GM12865 (cell line): ENCODE measurements around the gene HNRNPL.

Experiments
- DNase-seq: peaks from one replicate; pipeline ENCODE4 v3.0.0; 2010; ENCODE audit warnings: low read depth
- H3K4me3 ChIP-seq: 2 replicates; pipeline ENCODE4 v1.5.1; 2011; ENCODE audit warnings: mild to moderate bottlenecking, low read depth, low read length, control low read depth
- CTCF ChIP-seq: IDR thresholded peaks from 2 replicates; pipeline ENCODE4 v1.5.1; 2011; ENCODE audit warnings: low read length, control low read depth, low read depth, inconsistent platforms; ENCODE audit not compliant: insufficient read depth; ENCODE audit errors: missing control alignments

The HNRNPL gene

DNA sequence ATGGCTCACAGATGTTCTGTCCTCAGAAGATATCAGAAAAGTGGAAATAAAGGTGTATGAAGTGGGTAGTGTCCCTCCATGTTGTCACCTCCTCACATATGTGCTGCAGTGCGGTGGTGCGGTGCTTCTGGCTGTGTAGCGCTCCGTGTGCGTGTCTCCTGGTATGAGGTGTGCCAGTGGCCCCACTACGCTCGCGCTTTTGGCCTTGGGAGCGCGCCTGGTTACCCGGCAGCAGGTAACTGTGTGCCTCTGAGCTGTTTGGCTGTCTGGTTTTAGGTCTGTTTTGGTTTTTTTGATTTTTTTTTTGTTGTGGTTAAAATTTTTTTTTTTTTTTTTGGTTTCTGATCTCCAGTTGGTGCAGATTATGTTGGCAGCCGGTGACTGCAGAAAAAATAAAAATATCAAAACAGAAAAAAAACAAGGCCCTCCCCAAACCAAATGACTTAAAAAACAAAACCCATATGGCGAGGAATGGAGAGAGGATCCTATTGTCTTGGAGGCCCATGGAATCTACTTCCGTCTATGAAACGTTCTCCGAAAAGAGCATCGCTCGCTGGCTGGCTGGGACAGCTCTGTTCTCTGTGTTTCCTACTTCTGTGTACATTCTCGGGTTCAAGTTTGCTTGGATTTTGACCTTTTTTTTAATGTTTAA is 7.9 kb downstream of the HNRNPL start:
- no peak for DNase-seq
- no peak for TF ChIP-seq CTCF
- no peak overlapping the region for H3K4me3 ChIP-seq

GRCh38 chr19:38841180-38841766 is 8.5 kb downstream of the HNRNPL start:
- DNase-seq, result no peak
- TF ChIP-seq CTCF, result no peak
- no peak overlapping the region for H3K4me3 ChIP-seq

DNA sequence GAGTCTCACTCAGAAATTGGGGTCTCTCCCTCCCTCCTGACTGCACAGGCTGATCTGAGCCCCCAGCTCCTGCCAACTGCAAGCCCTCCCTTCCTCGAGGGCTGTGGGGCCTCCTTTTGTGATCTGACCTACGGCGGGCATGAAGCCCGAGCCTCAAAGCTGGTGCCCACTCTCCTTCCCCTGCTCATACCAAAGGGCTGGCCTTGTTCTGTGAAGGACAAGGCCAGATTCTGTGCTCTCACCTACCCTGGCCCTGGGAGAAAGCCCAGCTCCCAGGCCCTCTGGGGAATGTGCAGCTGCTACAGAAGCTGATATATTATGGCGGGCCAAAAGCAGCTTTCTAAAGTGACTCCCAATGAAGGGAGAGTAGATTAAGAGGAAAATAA is 9.2 kb downstream of the HNRNPL start:
- no peak for TF ChIP-seq CTCF
- no peak overlapping the region for H3K4me3 ChIP-seq
- DNase-seq, result no peak

DNA sequence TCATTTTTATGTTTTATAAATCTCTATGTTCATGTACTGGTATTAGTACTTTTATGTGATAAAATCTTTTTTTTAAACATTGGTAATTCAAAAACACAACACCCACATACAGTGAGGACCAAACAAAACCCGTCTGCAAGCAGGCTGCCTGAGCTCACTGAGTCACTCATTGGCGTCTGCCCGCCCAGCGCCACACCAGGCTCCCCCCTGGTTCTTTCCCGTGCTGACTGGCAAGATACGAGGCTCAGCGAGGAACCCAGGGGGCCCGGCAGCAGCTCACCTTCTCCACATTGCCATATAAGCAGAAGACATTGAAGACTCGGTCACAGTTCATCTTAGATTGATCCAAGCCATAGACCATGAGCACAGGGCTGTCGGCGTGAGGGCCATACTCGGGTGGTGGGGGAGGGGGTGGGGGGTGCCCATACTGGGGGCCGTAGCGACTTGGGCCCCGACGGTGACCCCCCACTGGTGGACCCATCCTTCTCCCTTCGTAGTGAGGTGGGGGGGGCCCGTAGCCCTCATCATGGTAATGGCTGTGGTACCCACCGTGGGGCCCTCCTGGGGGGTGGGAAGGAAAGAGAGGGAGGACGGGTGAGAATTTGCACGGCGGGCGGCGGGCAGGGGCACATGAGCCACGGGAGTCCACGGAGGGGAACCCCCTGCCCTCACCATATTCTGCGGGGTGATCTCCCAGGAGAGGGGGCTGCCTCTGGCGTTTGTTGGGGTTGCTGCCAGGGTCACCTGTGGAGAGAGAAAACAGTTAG is 9.8 kb downstream of the HNRNPL start:
- no peak for TF ChIP-seq CTCF

GRCh38 chr19:38838986-38839761 is 10.6 kb downstream of the HNRNPL start:
- TF ChIP-seq CTCF, result no peak
- DNase-seq, result no peak
- H3K4me3 ChIP-seq, result no peak overlapping the region

More for the DNA sequence above, 9.8 kb downstream of the HNRNPL start:
- H3K4me3 ChIP-seq, result no peak overlapping the region
- no peak for DNase-seq

DNA sequence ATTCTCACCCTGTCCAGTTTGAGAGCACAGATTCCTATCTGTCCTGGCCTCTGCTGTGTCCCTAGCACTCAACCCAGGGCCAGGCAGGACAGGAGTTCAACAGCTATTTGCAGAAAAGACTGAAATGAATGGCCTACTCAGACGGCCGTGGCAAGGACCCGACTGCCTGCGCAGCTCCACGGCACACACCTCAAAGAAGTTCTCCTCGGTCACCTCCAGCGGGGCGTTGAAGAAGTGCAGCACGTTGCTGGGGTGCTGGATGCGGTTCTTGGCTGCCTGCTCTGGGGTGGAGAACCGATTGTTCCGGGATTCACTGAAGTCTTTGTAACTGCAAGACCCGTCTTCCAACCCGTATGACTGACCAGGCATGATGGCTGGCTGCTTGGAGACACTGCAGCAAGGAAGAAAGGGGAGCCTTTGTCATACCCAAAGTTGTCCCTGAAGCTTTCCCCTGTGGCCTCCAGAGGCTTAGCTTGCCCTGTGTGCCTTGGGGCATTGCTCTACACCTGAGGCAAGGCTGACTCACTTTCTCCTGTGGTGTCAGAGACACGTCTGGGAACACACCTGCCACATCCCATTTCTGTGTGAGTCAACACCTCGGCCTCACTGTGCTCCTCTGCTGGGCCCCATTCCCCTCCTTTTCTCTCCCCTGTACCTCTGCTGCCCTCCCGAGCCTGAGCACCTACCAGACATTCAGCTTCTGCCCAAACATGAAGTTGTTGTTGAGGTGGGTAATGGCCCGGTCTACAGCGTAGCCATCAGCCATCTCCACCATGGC is 11.4 kb downstream of the HNRNPL start:
- no peak for TF ChIP-seq CTCF
- DNase-seq, result no peak
- no peak overlapping the region for H3K4me3 ChIP-seq
